NCI-H524 (cell line): ENCODE results near the gene OSGIN1.
"Not testable (repeated sequence)": the region's sequence is repeated elsewhere in the genome, so short reads cannot be mapped to it uniquely, and the experiment has no call there.

Experiments used
- DNase-seq, 2 experiments: peaks; one replicate each; lab custom pipeline; 2025; lab: John Stamatoyannopoulos, UW

Gene OSGIN1

DNA sequence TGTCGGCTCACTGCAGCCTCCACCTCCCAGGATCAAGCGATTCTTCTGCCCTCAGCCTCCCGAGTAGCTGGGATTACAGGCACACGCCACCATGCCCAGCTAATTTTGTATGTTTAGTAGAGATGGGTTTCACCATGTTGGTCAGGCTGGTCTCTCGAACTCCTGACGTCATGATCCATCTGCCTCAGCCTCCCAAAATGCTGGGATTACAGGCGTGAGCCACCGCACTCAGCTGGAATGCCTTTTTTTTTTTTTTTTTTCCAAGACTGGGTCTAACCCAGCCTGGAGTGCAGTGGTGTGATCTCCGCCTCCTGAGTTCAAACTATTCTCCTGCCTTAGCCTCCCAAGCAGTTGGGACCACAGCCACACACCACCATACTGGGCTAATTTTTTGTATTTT lies 11.5 kb upstream of the OSGIN1 start:
- not testable (repeated sequence) for DNase-seq

DNA sequence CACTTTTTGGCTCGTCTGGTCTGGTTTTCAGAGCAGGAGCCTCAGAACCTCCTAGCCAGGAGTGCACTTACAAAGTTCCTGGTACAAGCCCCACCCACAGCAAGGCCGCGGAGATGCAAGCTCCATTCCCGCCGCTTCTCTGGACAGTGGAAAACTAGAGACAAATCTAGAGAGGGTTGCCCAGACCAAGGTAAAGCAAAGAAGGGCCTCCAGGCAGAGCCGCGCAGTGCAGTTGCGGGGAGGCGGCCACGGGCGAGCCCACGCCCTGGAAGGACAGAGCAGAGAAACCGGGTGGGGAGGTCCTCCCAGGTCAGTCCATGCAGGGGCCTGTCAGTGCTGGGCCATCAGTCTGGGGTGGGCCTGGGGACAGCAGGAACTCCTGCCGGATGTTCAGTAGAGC lies 11.0 kb upstream of the OSGIN1 start:
- DNase-seq, result no peak

DNA sequence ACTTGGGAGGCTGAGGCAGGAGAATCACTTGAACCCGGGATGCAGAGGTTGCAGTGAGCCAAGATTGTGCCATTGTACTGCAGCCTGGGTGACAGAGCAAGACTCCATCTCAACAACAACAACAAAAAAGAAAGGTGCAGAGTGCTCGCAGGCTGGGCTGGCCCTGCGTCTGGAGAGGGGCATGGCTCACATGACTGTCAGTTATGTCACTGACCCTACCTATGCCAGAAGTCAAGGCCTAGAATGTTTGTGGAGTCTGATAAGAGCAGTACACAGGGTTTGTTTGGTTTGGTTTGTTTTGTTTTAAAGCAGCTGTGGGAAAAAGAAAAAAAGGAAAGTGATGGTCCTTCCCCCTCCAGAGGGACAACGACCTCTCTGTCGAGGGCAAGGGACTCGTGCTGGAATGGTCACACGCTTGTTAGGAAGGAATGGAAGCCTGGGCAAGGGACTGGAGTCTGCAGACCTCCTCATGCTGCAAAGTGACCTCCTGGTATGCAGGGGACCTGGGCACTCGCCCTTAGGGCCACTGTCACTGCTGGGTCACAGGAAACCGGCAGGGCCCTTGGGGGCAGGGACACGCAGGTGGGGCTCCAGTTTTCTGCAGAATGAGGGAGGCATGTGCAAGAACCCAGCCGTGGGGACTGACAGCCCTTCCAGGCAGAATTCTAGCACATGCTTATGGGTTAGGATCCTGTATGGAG lies 10.1 kb upstream of the OSGIN1 start:
- DNase-seq, result no peak

- DNase-seq, result no peak
Observed at GRCh38 chr16:83943516-83944050, 9.5 kb upstream of the OSGIN1 start.

- no peak for DNase-seq
Observed at GRCh38 chr16:83945587-83945986, 7.5 kb upstream of the OSGIN1 start.

DNA sequence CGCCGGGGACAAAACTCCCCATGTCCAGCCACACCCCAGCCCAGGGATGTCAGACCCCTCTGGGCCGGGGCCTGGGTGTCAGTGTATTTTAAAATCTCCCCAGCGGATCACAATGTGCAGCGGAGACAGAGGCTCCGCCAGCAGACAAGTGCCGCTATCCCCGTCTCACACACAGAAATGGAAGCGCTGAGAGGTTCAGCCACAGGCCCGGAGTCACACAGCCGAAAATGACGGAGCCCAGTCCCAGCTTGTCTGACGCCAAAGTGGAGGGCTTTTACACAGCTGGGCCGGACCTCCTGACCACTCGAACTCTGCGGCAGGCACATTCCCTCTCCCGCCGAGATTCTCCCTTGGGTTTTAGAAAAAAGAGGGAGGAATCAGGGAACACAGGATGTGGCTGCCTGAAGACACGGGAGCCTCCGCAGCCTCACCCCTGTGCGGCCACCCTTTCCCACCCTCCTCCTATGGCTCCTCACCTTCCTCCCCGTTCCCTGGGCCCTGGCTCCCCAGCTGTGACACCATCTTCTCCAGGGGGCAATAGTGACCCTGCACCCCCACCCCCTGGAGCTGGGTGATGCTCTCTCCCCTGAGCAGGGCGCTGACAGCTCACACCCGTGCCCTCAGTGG lies 6.8 kb upstream of the OSGIN1 start:
- no peak for DNase-seq

DNA sequence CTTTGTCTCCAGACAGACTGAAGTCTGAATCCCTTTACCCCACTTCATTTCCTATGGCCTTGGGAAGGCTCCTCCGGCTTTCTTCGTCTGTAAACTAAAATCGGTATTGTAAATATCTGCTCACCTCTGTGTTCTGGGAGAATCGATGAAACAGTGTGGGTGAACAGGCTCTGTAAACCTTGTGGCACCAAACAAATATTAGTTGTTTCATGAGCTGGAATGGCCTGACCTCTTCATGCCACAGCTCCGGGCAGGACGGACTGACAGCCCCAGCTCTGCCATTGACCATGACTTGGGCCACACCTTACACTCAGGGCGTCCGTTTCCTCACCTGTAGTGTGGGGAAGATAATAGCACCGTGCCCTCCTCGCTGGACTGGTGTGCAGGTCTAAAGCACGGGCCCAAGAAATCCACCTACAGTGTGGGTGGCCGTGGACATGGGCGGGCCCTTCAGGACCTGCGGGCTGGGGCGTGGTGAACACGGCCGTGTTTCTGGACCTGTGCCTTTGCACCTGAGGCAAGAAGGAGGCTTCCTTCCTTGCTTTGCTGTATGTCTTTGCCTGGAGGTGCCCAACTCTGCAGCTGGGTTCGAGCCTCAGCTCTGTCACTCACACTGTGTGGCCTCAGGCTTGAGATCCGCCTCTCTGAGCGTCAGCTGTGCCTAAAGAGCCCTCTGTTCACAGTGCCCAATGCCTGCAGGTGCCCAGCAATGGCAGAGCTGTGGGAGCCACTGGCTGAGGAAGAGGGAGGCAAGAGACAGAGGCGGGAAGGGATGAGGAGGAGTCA lies 6.1 kb upstream of the OSGIN1 start:
- no peak for DNase-seq

DNA sequence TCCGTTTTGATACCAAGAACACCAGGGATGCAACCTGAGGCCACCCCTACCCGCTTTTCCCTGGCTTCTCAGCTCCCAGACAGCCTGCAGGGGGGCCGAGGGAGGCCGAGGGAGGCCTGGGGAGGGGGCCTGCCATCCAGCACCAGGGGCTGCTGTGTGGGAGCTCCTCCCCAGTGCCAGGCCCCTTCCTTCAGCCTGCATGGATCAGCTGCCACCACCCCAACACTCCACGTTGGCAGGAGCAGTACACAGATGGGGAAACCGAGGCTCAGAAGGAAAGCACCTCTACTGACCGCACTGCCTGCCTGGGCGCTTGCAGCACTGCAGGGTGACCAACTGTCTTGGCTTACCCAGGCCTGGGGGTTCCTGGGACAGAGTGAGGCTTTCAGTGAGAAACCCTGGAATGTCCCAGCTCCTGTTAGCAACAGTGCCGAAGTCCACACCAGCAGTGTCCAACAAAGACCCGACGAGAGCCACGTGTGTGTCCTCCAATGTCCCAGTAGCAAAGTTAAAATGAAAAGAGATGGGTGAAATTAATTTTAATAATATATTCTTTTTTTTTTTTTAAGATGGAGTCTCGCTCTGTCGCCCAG lies 5.3 kb upstream of the OSGIN1 start:
- no peak for DNase-seq

- DNase-seq, result no peak
Observed at GRCh38 chr16:83948914-83949723, 3.9 kb upstream of the OSGIN1 start.

- no peak for DNase-seq
Observed at GRCh38 chr16:83949724-83950001, 3.4 kb upstream of the OSGIN1 start.

DNA sequence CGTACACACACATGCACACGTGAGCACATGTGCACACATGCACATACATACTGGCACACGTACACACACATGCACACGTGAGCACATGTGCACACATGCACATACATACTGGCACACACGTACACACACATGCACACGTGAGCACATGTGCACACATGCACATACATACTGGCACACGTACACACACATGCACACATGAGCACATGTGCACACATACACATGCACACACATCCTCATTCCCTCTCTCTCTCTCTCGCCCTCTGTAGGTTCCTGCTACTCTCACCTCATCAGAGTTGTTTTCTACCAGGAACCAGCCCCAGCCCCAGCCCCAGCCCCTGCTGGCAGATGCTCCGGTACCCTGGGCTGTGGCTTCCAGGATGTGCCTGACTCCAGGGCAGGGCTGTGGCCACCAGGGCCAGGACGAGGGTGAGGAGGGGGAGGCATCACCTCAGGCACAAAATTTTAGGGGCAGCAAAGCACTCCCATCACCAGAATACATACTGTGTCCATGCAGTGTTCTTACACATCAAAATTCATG lies 2.1 kb upstream of the OSGIN1 start:
- DNase-seq, result not testable (repeated sequence)

DNA sequence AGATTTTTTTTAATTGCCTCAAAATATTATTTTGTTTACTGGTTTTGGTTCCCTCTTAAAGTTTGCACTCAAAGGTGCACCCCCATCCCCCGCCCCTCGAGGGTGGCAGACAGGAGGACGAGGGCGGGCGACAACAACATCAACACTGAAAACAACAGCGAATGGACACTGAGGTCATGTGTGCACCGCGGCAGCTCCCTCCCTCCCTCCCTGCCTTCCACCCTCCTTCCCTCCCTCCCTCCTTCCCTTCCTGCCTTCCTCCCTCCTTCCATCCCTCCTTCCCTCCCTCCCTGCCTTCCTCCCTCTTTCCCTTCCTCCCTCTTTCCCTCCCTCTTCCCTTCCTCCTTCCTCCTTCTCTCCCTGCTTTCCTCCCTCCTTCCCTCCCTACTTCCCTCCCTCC lies 1.5 kb upstream of the OSGIN1 start:
- no peak for DNase-seq

- DNase-seq, result no peak
Observed at GRCh38 chr16:83952587-83952939, 477 bp upstream of the OSGIN1 start.

DNA sequence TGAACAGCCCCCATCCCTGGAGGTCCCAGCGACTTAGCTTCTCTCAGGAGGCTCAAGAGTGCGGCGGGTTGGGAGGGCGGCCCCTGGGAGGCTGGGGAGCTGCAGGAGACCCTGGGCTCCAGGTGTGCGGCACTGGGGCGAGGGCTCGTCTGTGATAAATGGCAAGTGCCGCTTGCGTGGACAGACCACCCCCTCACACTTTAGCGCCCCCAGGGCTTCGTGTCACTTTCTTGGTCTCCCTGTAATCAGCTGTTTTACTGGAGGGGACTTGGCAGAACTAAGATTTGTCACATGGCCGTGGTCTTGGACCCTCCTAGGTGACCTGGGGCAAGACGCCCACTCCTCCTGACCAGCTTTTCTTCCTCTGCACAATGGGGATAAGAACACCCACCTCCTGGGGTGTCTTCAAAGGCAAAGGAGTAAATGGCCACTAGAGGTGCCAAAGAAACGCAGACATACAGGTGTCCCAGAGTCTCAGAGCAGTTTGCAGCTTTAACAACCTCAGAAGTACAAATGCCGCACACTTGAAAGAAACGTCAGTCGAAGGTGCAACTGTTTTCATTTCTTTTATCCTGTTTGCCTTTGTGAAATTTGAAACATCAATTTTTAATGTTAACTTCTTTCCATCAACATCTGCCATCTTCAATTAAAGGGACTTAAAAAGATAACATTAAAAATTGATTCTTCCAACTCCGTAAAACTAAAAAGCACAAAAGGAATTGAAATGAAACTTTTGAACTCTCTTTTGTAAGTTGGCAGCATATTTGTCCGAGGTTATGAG lies 946 bp downstream of the OSGIN1 start:
- DNase-seq, result peak; percentile 35 to 63

DNA sequence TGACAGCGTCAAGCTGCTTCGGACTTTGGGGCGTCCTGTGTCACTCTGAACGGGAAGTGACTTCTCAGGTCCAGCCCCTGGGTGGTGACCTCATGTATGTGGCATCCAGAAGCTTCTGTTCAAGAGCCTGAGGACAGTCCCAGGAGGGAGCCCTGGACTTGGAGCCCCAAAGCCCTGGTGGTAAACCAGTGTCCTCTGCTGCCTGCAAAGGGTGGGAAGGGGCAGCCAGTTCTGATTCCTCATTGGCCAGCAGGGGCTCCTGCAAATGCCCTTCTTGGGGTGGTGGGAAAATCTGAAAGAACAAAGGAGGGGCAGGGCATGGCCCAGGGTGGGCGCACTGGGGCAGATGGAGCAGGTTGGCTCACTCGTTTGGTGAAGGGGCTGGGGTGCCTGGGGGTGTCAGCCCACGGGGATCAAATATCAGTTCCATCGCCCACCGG lies 1.6 kb downstream of the OSGIN1 start:
- DNase-seq, result no peak

- peak in 1 of 2 experiments; percentile 30 for DNase-seq
Observed at GRCh38 chr16:83955218-83956130, 2.4 kb downstream of the OSGIN1 start.

GRCh38 chr16:83956336-83957289 lies 3.6 kb downstream of the OSGIN1 start:
- DNase-seq, result peak; percentile 64 to 89

GRCh38 chr16:83957296-83957855 lies 4.3 kb downstream of the OSGIN1 start:
- DNase-seq, result no peak
